K562 (cell line): ENCODE measurements around the gene LSR. TPM values are rescaled to one million over a fixed set of nuclear protein-coding genes. Genes with fewer than 3 reads are reported as not detected.
A peak's percentile ranks its signal among the peaks of the same experiment; 100 is the strongest.

Experiments
- CHD4 ChIP-seq: fragments of 200-600 bp; sonication (generic); IDR thresholded peaks from 3 replicates; pipeline ENCODE4 v1.6.1; 2012; ENCODE audit warnings: low read depth, mild to moderate bottlenecking, mixed read lengths, low read length, inconsistent platforms; ENCODE audit not compliant: insufficient read depth, insufficient replicate concordance, poor library complexity, severe bottlenecking
- HINFP ChIP-seq: fragments of 450-650 bp; conservative IDR thresholded peaks from 2 replicates; pipeline ENCODE4 v1.6.1; 2016; ENCODE audit warnings: missing genetic modification characterization, low read depth, mild to moderate bottlenecking, control low read depth, missing compliant biosample characterization
- MEIS2 ChIP-seq: fragments of 450-650 bp; IDR thresholded peaks from 2 replicates; pipeline ENCODE4 v1.6.1; 2014; ENCODE audit warnings: mild to moderate bottlenecking; ENCODE audit not compliant: partially characterized antibody
- MLLT1 ChIP-seq, 2 experiments: fragments of 450-650 bp; IDR thresholded peaks; 2 replicates each; pipeline ENCODE4 v1.6.1; 2016
- MYC ChIP-seq, 2 experiments: fragments of 250-450 bp in 1 of 2; sonication (Bioruptor Pico) in 1 of 2; IDR thresholded peaks; 2 replicates each; pipeline versions ENCODE4 v1.5.1 to v1.6.1; 2012 to 2021; ENCODE audit warnings: low read depth in 2 of 2, borderline replicate concordance in 1 of 2, improper control_type of control experiment in 1 of 2, low read length in 1 of 2, mild to moderate bottlenecking in 1 of 2, moderate library complexity in 1 of 2
- POLR3G ChIP-seq: IDR thresholded peaks from 2 replicates; pipeline ENCODE4 v1.6.1; 2011; ENCODE audit not compliant: insufficient read length, insufficient replicate concordance; ENCODE audit errors: extremely low read depth
- PTRF ChIP-seq: fragments of 450-650 bp; IDR thresholded peaks from 2 replicates; pipeline ENCODE4 v1.6.1; 2016; ENCODE audit warnings: mild to moderate bottlenecking, missing genetic modification characterization, missing compliant biosample characterization
- RCOR1 ChIP-seq, 2 experiments: IDR thresholded peaks; 2 replicates each; pipeline ENCODE4 v1.6.1; 2012; ENCODE audit warnings: low read depth in 2 of 2, low read length in 2 of 2, borderline replicate concordance in 1 of 2, improper control_type of control experiment in 1 of 2
- SP1 ChIP-seq: sonication (generic); formaldehyde crosslinking; IDR thresholded peaks from 2 replicates; pipeline ENCODE4 v1.8.1; 2022; ENCODE audit warnings: mild to moderate bottlenecking, missing genetic modification reagents
- TFAP4 ChIP-seq: sonication (generic); formaldehyde crosslinking; IDR thresholded peaks from 2 replicates; pipeline ENCODE4 v1.8.0; 2022; ENCODE audit warnings: missing genetic modification reagents, mild to moderate bottlenecking, moderate library complexity, borderline replicate concordance
- TOE1 ChIP-seq, 2 experiments: fragments of 450-650 bp in 1 of 2; sonication (generic) in 1 of 2; formaldehyde crosslinking in 1 of 2; IDR thresholded peaks; 2 replicates each; pipeline versions ENCODE4 v1.7.1 to v1.8.0; 2016 to 2022; ENCODE audit warnings: borderline replicate concordance in 2 of 2, mild to moderate bottlenecking in 2 of 2, antibody characterized with exemption in 1 of 2, inconsistent platforms in 1 of 2, low read depth in 1 of 2, missing genetic modification reagents in 1 of 2, moderate library complexity in 1 of 2
- TRIM25 ChIP-seq: fragments of 450-650 bp; IDR thresholded peaks from 2 replicates; pipeline ENCODE4 v1.7.0; 2016; ENCODE audit warnings: borderline replicate concordance
- ZFP91 ChIP-seq: sonication (generic); formaldehyde crosslinking; IDR thresholded peaks from 2 replicates; pipeline ENCODE4 v1.8.0; 2022; ENCODE audit warnings: mild to moderate bottlenecking, missing genetic modification reagents
- ZNF449 ChIP-seq: fragments of 250-450 bp; sonication (Bioruptor Pico); IDR thresholded peaks from 2 replicates; pipeline ENCODE4 v1.8.0; 2022; ENCODE audit warnings: moderate library complexity, mild to moderate bottlenecking, inconsistent platforms
- polyA plus RNA-seq, 8 experiments: library from polyadenylated mRNA; depleted of rRNA in 4 of 8; stranded (reverse) in 5 of 8; unstranded in 3 of 8; fragments of >200 nt; fragmentation: Nextera tagmentation in 2 of 8; fragmentation: Illumina TruSeq in 1 of 8; extraction: Ambion mirVana in 2 of 8; extraction: Trizol in 1 of 8; gene quantifications; 2 replicates each; pipeline versions ENCODE4 v1.2.1 to v1.2.3, GENCODE V29; 2011 to 2014; ENCODE audit warnings: inconsistent platforms in 1 of 8, missing spikeins in 1 of 8
- total RNA-seq, 7 experiments: library from RNA; depleted of rRNA in 6 of 7; stranded (reverse); fragments of >200 nt in 6 of 7; fragmentation: Illumina TruSeq in 2 of 7; extraction: Trizol in 2 of 7; gene quantifications; 2 replicates each; pipeline versions ENCODE4 v1.2.1 to v1.2.3, GENCODE V29; 2011 to 2021; ENCODE audit warnings: low replicate concordance in 1 of 7

LSR gene
- total and polyA plus RNA-seq, 9 of the 15 experiments (the other 6 are each of a cell fraction or from before 2014, with no cell fraction given), result 0.44 to 87.9 (median 28.0) TPM

- TF ChIP-seq RCOR1 (IDR thresholded peaks at IDR 0.05; ENCODE audit: borderline replicate concordance in 1 of 2, low read depth in 2 of 2, low read length in 2 of 2) (0 out of 4 replicates have a peak, but pooled peaks of 1 of the 2 experiments have one; percentile 33), TFAP4 (CRISPR knock-in tag) (peak; percentile 88; the same call in 1 of the 2 replicates), MLLT1 (IDR thresholded peaks at IDR 0.05) (no peak), TOE1 (IDR thresholded peaks at IDR 0.05; ENCODE audit: borderline replicate concordance) (no peak), TOE1 (CRISPR knock-in tag; IDR thresholded peaks at IDR 0.05; ENCODE audit: borderline replicate concordance, low read depth) (no peak), HINFP (no peak), ZFP91 (CRISPR knock-in tag) (no peak), SP1 (CRISPR knock-in tag) (0 out of 2 replicates have a peak, but pooled peaks have one; percentile 48), CHD4 (no peak), MEIS2 (no peak), ZNF449 (CRISPR knock-in tag) (no peak), PTRF (no peak), TRIM25 (no peak), POLR3G (no peak), MYC (IDR thresholded peaks at IDR 0.05; ENCODE audit: low read depth, low read length) (no peak; the same call in 1 of the 2 replicates), MYC (CRISPR knock-in tag; IDR thresholded peaks at IDR 0.05; ENCODE audit: borderline replicate concordance, low read depth) (no peak)
Observed at GRCh38 chr19:35224681-35225571, 23.9 kb upstream of the LSR start (continued).
